Tibial nerve (tissue), 4 donors: ENCODE data around the gene TGM6. TPM values are rescaled to one million over a fixed set of nuclear protein-coding genes. Genes with fewer than 3 reads are reported as not detected.

Experiments
- DNase-seq, 2 donors: peaks; one replicate each; pipeline ENCODE4 v3.0.0-alpha.2; 2019; ENCODE audit warnings: low spot score in 2 of 2
- H3K27ac ChIP-seq, 4 donors: fragments of 200-600 bp; sonication (generic) in 3 of 4; one replicate each; pipeline ENCODE4 v1.5.1; 2017 to 2019; ENCODE audit warnings: mild to moderate bottlenecking in 1 of 4
- H3K27me3 ChIP-seq, 2 donors: fragments of 200-600 bp; sonication (generic) in 1 of 2; one replicate each; pipeline versions ENCODE4 v1.5.1 to v1.6.0; 2017 to 2019
- H3K36me3 ChIP-seq, 3 donors: fragments of 200-600 bp; sonication (generic); one replicate each; pipeline ENCODE4 v1.5.1; 2018 to 2019
- H3K4me1 ChIP-seq, 4 donors: fragments of 200-600 bp; sonication (generic) in 3 of 4; one replicate each; pipeline ENCODE4 v1.5.1; 2017 to 2019
- H3K4me3 ChIP-seq, 4 donors: fragments of 200-600 bp; sonication (generic) in 3 of 4; one replicate each; pipeline ENCODE4 v1.5.1; 2017 to 2019; ENCODE audit warnings: mild to moderate bottlenecking in 1 of 4, moderate library complexity in 1 of 4
- H3K9me3 ChIP-seq, 4 donors: fragments of 200-600 bp; sonication (generic) in 3 of 4; one replicate each; pipeline ENCODE4 v1.5.1; 2017 to 2019
- EP300 ChIP-seq, 2 donors: sonication (generic); formaldehyde crosslinking; IDR thresholded peaks; one replicate each; pipeline ENCODE4 v1.6.1; 2017; ENCODE audit warnings: antibody characterized with exemption in 2 of 2, mild to moderate bottlenecking in 1 of 2
- POLR2A ChIP-seq, 2 donors: fragments of 450-650 bp; IDR thresholded peaks; one replicate each; pipeline ENCODE4 v1.6.1; 2017; ENCODE audit warnings: antibody characterized with exemption in 2 of 2, mild to moderate bottlenecking in 2 of 2, moderate library complexity in 2 of 2
- WGBS, 2 donors: methylation state at CpG; one replicate each; pipeline ENCODE4 v1.1.5; 2018; 5-methylcytosine and 5-hydroxymethylcytosine counted together
- total RNA-seq, 4 donors: library from RNA; depleted of rRNA; stranded (reverse); fragments of >200 nt; gene quantifications; one replicate each; pipeline ENCODE4 v1.1.0, GENCODE V29; 2016
- TF ChIP-seq, protein P1 (sequence below), 5 experiments: fragments of 200-600 bp in 3 of 5; fragments of 450-650 bp in 2 of 5; sonication (generic) in 3 of 5; IDR thresholded peaks; one replicate each; pipeline ENCODE4 v1.5.1; 2016 to 2019; ENCODE audit warnings: antibody characterized with exemption in 5 of 5, mild to moderate bottlenecking in 3 of 5, moderate library complexity in 2 of 5

The TGM6 gene
- total RNA-seq, 4 donors from 2014 or later: not detected

DNA sequence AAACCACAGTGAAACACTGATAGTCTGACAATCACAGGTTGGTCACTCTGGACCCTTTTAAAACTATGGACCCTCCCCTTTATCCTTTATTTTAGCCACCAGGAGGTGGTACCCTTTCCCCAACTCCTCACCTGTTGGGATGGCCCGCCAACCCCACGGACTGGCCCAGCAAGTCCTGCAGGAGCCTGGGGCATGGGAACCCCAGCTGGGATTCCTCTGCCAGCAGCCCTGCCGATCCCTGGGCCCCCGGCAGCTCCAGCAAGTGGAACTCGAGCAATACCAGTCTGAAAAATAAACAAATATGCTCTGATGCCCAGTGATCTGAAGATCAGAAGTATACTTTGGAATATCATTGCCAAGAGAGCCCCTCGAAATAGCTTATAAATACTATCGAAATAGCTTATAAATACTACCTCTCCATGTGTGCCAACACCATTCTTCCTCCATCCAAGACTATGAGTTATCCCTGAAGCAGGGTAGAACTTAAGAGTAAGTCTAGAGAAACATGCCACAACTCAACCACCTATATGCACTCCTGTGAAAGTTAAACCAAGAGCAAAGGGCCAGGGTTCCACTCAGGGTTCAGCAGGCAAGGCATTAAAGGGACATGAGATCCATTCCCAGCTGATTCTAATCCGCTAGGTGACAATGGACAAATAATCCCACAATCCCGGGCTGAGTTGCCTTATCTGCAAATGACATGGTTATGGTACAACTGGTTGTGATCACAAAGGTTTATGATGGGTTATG lies 83.1 kb downstream of the TGM6 start:
- DNase-seq: no peak
- H3K4me3 ChIP-seq: no peak overlapping the region
- 92 to 96% methylated on average over 9 of the region's 9 CpGs for WGBS, 2 donors
- TF ChIP-seq EP300 (IDR thresholded peaks at IDR 0.05) (no peak), POLR2A (IDR thresholded peaks at IDR 0.05) (no peak)
- TF ChIP-seq, protein P1, sequence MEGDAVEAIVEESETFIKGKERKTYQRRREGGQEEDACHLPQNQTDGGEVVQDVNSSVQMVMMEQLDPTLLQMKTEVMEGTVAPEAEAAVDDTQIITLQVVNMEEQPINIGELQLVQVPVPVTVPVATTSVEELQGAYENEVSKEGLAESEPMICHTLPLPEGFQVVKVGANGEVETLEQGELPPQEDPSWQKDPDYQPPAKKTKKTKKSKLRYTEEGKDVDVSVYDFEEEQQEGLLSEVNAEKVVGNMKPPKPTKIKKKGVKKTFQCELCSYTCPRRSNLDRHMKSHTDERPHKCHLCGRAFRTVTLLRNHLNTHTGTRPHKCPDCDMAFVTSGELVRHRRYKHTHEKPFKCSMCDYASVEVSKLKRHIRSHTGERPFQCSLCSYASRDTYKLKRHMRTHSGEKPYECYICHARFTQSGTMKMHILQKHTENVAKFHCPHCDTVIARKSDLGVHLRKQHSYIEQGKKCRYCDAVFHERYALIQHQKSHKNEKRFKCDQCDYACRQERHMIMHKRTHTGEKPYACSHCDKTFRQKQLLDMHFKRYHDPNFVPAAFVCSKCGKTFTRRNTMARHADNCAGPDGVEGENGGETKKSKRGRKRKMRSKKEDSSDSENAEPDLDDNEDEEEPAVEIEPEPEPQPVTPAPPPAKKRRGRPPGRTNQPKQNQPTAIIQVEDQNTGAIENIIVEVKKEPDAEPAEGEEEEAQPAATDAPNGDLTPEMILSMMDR (IDR thresholded peaks at IDR 0.05): no peak
- no peaks in the 10 kb centered on the region for H3K27me3 ChIP-seq
- no peak overlapping the region for H3K27ac ChIP-seq
- no peaks in the 10 kb centered on the region for H3K9me3 ChIP-seq
- peaks cover 0 to 26% (median under 1%) of the 10 kb centered on the region in 4 donors for H3K4me1 ChIP-seq
- H3K36me3 ChIP-seq: peaks cover 10 to 87% (median 23%) of the 10 kb centered on the region in 3 donors

DNA sequence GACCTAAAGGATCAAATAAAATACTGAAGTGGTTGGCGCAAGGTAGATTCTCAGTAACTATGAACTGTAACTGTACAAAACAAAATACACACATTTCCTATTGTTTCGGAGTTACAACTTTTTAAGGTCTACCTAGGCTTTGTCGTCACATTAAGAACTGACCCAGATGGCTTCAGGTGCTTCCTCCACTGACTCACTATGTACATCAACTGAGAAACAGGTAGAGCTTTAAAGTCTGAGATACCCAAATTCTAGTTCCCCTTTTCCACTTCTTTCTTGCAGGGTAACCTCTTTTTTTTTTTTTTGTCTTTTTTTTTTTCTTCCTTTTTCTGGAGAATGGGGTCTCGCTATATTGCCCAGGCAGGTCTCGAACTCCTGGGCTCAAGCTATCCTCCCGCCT lies 84.4 kb downstream of the TGM6 start:
- Histone ChIP-seq H3K9me3 (no peaks in the 10 kb centered on the region), H3K36me3 (peaks cover 10 to 75% (median 23%) of the 10 kb centered on the region in 3 donors), H3K27me3 (no peaks in the 10 kb centered on the region), H3K4me1 (peaks cover 0 to 36% (median 3%) of the 10 kb centered on the region in 4 donors), H3K4me3 (no peak overlapping the region), H3K27ac (no peak overlapping the region)
- 95 to 96% methylated on average over 6 of the region's 6 CpGs for WGBS, 2 donors
- no peak for DNase-seq
- TF ChIP-seq EP300 (IDR thresholded peaks at IDR 0.05) (no peak), POLR2A (IDR thresholded peaks at IDR 0.05) (no peak)
- TF ChIP-seq, protein P1 (IDR thresholded peaks at IDR 0.05): no peak

DNA sequence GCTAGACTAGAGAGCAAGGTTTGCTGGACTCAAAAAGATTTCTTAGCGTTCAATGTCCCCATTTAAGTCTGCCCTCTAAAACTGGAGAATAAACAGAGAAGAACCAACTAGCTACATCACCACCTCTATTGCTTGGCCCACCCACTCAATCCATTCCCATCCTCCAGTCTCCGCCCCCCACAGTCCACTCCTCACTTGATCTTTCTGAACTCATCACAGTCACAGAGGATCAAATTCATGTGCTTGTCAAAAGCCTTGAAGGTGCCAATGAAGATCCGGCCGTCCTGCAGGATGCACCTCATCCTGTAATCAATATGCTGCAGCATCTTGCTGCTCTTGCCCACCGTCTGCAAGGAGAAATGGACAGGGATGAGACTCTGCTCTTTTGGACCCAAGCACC lies 86.7 kb downstream of the TGM6 start:
- TF ChIP-seq POLR2A (IDR thresholded peaks at IDR 0.05) (no peak), EP300 (IDR thresholded peaks at IDR 0.05) (no peak)
- TF ChIP-seq, protein P1 (IDR thresholded peaks at IDR 0.05): no peak
- Histone ChIP-seq H3K27me3 (no peaks in the 10 kb centered on the region), H3K36me3 (peaks cover 8 to 52% (median 12%) of the 10 kb centered on the region in 3 donors), H3K27ac (no peak overlapping the region), H3K9me3 (no peaks in the 10 kb centered on the region), H3K4me1 (peaks cover 0 to 43% (median 3%) of the 10 kb centered on the region in 4 donors), H3K4me3 (no peak overlapping the region)
- DNase-seq: no peak
- WGBS, 2 donors: 86 to 87% methylated on average over 5 of the region's 5 CpGs

DNA sequence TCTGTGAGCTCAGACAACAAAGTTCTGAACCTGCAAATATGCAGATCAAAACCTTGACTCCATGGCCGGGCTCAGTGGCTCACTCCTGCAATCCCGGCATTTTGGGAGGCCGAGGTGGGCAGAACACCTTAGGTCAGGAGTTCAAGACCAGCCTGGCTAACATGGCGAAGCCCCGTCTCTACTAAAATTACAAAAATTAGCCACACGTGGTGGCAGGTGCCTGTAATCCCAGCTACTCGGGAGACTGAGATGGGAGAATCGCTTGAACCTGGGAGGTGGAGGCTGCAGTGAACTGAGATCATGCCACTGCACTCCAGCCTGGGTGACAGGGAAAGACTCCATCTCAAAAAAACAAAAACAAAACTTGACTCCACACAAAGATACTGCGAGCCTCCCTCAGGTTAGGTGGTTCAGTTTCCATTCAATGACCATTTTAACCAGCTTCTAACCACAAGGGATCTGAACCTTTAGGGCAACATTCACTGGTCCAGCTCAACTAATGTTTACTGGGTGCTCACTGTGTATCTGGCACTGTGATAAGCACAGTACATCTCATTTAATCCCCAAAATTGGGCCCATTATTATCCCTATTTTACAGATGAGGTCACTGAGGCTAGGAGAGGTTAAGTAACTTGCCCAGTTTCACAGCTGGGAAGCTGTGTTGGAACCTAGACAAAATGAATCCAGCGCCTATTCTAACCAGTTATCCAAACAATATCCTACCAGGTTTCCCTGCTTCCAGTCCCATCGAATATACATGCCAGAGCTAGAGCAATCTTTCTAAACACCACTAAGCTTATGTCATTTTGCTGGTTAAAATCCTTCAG lies 88.1 kb downstream of the TGM6 start:
- no peaks in the 10 kb centered on the region for H3K9me3 ChIP-seq
- H3K36me3 ChIP-seq: peaks cover 0 to 39% (median 8%) of the 10 kb centered on the region in 3 donors
- H3K27me3 ChIP-seq: no peaks in the 10 kb centered on the region
- peaks cover 0 to 43% (median 3%) of the 10 kb centered on the region in 4 donors for H3K4me1 ChIP-seq
- 72 to 76% methylated on average over 11 of the region's 11 CpGs for WGBS, 2 donors
- H3K4me3 ChIP-seq: peak overlapping the region in 2 of 4 donors; percentile 70 to 77
- H3K27ac ChIP-seq: peak overlapping the region in 1 of 4 donors; percentile 94
- no peak for DNase-seq
- TF ChIP-seq POLR2A (IDR thresholded peaks at IDR 0.05) (no peak), EP300 (IDR thresholded peaks at IDR 0.05) (no peak)
- TF ChIP-seq, protein P1 (IDR thresholded peaks at IDR 0.05): no peak
